HEK293 (cell line): Measurements from ENCODE around the gene PIP5K1B.

Experiments
- CTCF ChIA-PET: fragments of 350-600 bp; formaldehyde crosslinking; extraction: SDS; loops from one replicate; lab custom pipeline; 2021; ENCODE audit warnings: antibody characterized with exemption; lab: Yijun Ruan, JAX
- POLR2A ChIA-PET: fragments of 300-600 bp; formaldehyde crosslinking; extraction: SDS; loops from one replicate; lab custom pipeline; 2020; ENCODE audit warnings: antibody characterized with exemption, inconsistent platforms; lab: Yijun Ruan, JAX
- H3K27ac ChIP-seq: fragments of 200-500 bp; sonication (Bioruptor generic); 2 replicates; pipeline ENCODE4 v1.5.1; 2014; ENCODE audit warnings: low read depth, low read length, control low read depth, inconsistent platforms; ENCODE audit errors: extremely low read depth
- H3K36me3 ChIP-seq, 2 experiments: fragments of 200-500 bp in 1 of 2; sonication (Bioruptor generic) in 1 of 2; 1 replicate in 1 of 2; 2 replicates in 1 of 2; pipeline ENCODE4 v1.5.1; 2014 to 2017; ENCODE audit warnings: inconsistent platforms in 2 of 2, low read length in 2 of 2; ENCODE audit not compliant: control insufficient read depth in 2 of 2, insufficient read depth in 1 of 2
- H3K4me1 ChIP-seq: fragments of 200-500 bp; sonication (Bioruptor generic); 2 replicates; pipeline ENCODE4 v1.5.1; 2014; ENCODE audit warnings: mild to moderate bottlenecking, low read length, inconsistent platforms; ENCODE audit not compliant: control insufficient read depth, insufficient read depth
- H3K4me3 ChIP-seq: 2 replicates; pipeline ENCODE4 v1.5.1; 2011; ENCODE audit warnings: low read depth, mild to moderate bottlenecking, control low read depth, low read length, moderate library complexity
- H3K9me3 ChIP-seq: fragments of 200-500 bp; sonication (Bioruptor generic); 2 replicates; pipeline ENCODE4 v1.5.1; 2014; ENCODE audit warnings: low read depth, low read length, inconsistent platforms; ENCODE audit not compliant: control insufficient read depth, insufficient read depth
- GLIS2 ChIP-seq: fragments of 450-650 bp; formaldehyde crosslinking; IDR thresholded peaks from 2 replicates; pipeline ENCODE4 v1.5.1; 2016; ENCODE audit warnings: missing biosample characterization, missing genetic modification characterization
- HOXA7 ChIP-seq: sonication (generic); formaldehyde crosslinking; IDR thresholded peaks from 2 replicates; pipeline ENCODE4 v1.8.1; 2022; ENCODE audit warnings: missing genetic modification reagents, borderline replicate concordance
- KLF8 ChIP-seq: fragments of 450-650 bp; formaldehyde crosslinking; IDR thresholded peaks from 2 replicates; pipeline ENCODE4 v1.5.1; 2016; ENCODE audit warnings: missing biosample characterization, missing genetic modification characterization
- MEIS1 ChIP-seq: sonication (generic); formaldehyde crosslinking; IDR thresholded peaks from 2 replicates; pipeline ENCODE4 v1.8.1; 2022; ENCODE audit warnings: missing genetic modification reagents, mild to moderate bottlenecking, borderline replicate concordance
- REPIN1 ChIP-seq: fragments of 450-650 bp; formaldehyde crosslinking; IDR thresholded peaks from 2 replicates; pipeline ENCODE4 v1.5.1; 2017; ENCODE audit warnings: missing biosample characterization, missing genetic modification characterization, low read depth
- TRIM28 ChIP-seq: IDR thresholded peaks from 2 replicates; pipeline ENCODE4 v1.6.1; 2011; ENCODE audit warnings: low read length, control low read depth, borderline replicate concordance
- YY2 ChIP-seq: fragments of 450-650 bp; formaldehyde crosslinking; IDR thresholded peaks from 2 replicates; pipeline ENCODE4 v1.5.1; 2016; ENCODE audit warnings: missing biosample characterization, missing genetic modification characterization
- ZBTB17 ChIP-seq: fragments of 450-650 bp; formaldehyde crosslinking; IDR thresholded peaks from 2 replicates; pipeline ENCODE4 v1.5.1; 2016; ENCODE audit warnings: missing biosample characterization, missing genetic modification characterization
- ZBTB8A ChIP-seq: fragments of 450-650 bp; formaldehyde crosslinking; IDR thresholded peaks from 2 replicates; pipeline ENCODE4 v1.5.1; 2016; ENCODE audit warnings: missing biosample characterization, missing genetic modification characterization
- ZIC2 ChIP-seq: fragments of 450-650 bp; formaldehyde crosslinking; IDR thresholded peaks from 2 replicates; pipeline ENCODE4 v1.5.1; 2016; ENCODE audit warnings: missing biosample characterization, missing genetic modification characterization
- ZNF132 ChIP-seq: fragments of 450-650 bp; formaldehyde crosslinking; IDR thresholded peaks from 2 replicates; pipeline ENCODE4 v1.5.1; 2017; ENCODE audit warnings: missing biosample characterization, missing genetic modification characterization, borderline replicate concordance
- ZNF274 ChIP-seq, 2 experiments: fragments of 200-500 bp in 1 of 2; fragments of 450-650 bp in 1 of 2; sonication (Bioruptor generic) in 1 of 2; formaldehyde crosslinking in 1 of 2; IDR thresholded peaks; 2 replicates each; pipeline versions ENCODE4 v1.5.1 to v1.6.1; 2014 to 2016; ENCODE audit warnings: borderline replicate concordance in 1 of 2, inconsistent platforms in 1 of 2, low read length in 1 of 2, missing biosample characterization in 1 of 2, missing genetic modification characterization in 1 of 2
- ZNF292 ChIP-seq: fragments of 450-650 bp; formaldehyde crosslinking; IDR thresholded peaks from 2 replicates; pipeline ENCODE4 v1.5.1; 2016; ENCODE audit warnings: low read depth, missing biosample characterization, missing genetic modification characterization, borderline replicate concordance
- ZNF302 ChIP-seq: fragments of 450-650 bp; formaldehyde crosslinking; IDR thresholded peaks from 2 replicates; pipeline ENCODE4 v1.5.1; 2016; ENCODE audit warnings: missing biosample characterization, missing genetic modification characterization, low read depth
- ZNF335 ChIP-seq: fragments of 450-650 bp; formaldehyde crosslinking; conservative IDR thresholded peaks from 2 replicates; pipeline ENCODE4 v1.5.1; 2016; ENCODE audit warnings: missing biosample characterization, missing genetic modification characterization
- ZNF37A ChIP-seq: fragments of 450-650 bp; IDR thresholded peaks from 2 replicates; pipeline ENCODE4 v1.5.1; 2018; ENCODE audit warnings: missing biosample characterization, missing genetic modification characterization
- ZNF416 ChIP-seq: fragments of 450-650 bp; formaldehyde crosslinking; IDR thresholded peaks from 2 replicates; pipeline ENCODE4 v1.5.1; 2016; ENCODE audit warnings: missing biosample characterization, missing genetic modification characterization
- ZNF548 ChIP-seq: fragments of 450-650 bp; formaldehyde crosslinking; IDR thresholded peaks from 2 replicates; pipeline ENCODE4 v1.5.1; 2016; ENCODE audit warnings: missing biosample characterization, missing genetic modification characterization
- ZNF549 ChIP-seq: fragments of 450-650 bp; IDR thresholded peaks from 2 replicates; pipeline ENCODE4 v1.5.1; 2018; ENCODE audit warnings: missing biosample characterization, missing genetic modification characterization, mild to moderate bottlenecking, inconsistent platforms, moderate library complexity
- ZNF561 ChIP-seq: fragments of 450-650 bp; IDR thresholded peaks from 2 replicates; pipeline ENCODE4 v1.5.1; 2018; ENCODE audit warnings: missing biosample characterization, missing genetic modification characterization, borderline replicate concordance
- ZNF596 ChIP-seq: fragments of 450-650 bp; IDR thresholded peaks from 2 replicates; pipeline ENCODE4 v1.5.0; 2018; ENCODE audit warnings: missing biosample characterization, mild to moderate bottlenecking, missing genetic modification characterization, moderate library complexity
- ZNF658 ChIP-seq: fragments of 450-650 bp; formaldehyde crosslinking; IDR thresholded peaks from 2 replicates; pipeline ENCODE4; 2016; ENCODE audit warnings: missing biosample characterization, missing genetic modification characterization
- ZNF660 ChIP-seq: fragments of 450-650 bp; IDR thresholded peaks from 2 replicates; pipeline ENCODE4 v1.5.1; 2018; ENCODE audit warnings: missing biosample characterization, mild to moderate bottlenecking, missing genetic modification characterization
- ZNF670 ChIP-seq: fragments of 450-650 bp; formaldehyde crosslinking; IDR thresholded peaks from 2 replicates; pipeline ENCODE4 v1.5.1; 2016; ENCODE audit warnings: missing biosample characterization, missing genetic modification characterization, low read depth
- ZNF747 ChIP-seq: fragments of 450-650 bp; formaldehyde crosslinking; IDR thresholded peaks from 2 replicates; pipeline ENCODE4 v1.5.1; 2016; ENCODE audit warnings: missing biosample characterization, missing genetic modification characterization
- ZNF791 ChIP-seq: fragments of 450-650 bp; formaldehyde crosslinking; IDR thresholded peaks from 2 replicates; pipeline ENCODE4 v1.5.1; 2016; ENCODE audit warnings: missing biosample characterization, missing genetic modification characterization
- ZNF792 ChIP-seq: fragments of 450-650 bp; formaldehyde crosslinking; IDR thresholded peaks from 2 replicates; pipeline ENCODE4 v1.5.1; 2016; ENCODE audit warnings: missing biosample characterization, missing genetic modification characterization
- ZNF843 ChIP-seq: fragments of 450-650 bp; formaldehyde crosslinking; IDR thresholded peaks from 2 replicates; pipeline ENCODE4 v1.5.1; 2016; ENCODE audit warnings: missing biosample characterization, missing genetic modification characterization
- ZSCAN23 ChIP-seq: fragments of 450-650 bp; formaldehyde crosslinking; IDR thresholded peaks from 2 replicates; pipeline ENCODE4 v1.5.1; 2016; ENCODE audit warnings: missing biosample characterization, missing genetic modification characterization
- TF ChIP-seq, protein P1 (sequence below): fragments of 450-650 bp; IDR thresholded peaks from 2 replicates; pipeline ENCODE4 v1.5.1; 2018; ENCODE audit warnings: missing biosample characterization, missing genetic modification characterization
- TF ChIP-seq, protein P2 (sequence below): fragments of 450-650 bp; formaldehyde crosslinking; IDR thresholded peaks from 2 replicates; pipeline ENCODE4 v1.5.1; 2016; ENCODE audit warnings: missing biosample characterization, missing genetic modification characterization

The PIP5K1B gene

DNA sequence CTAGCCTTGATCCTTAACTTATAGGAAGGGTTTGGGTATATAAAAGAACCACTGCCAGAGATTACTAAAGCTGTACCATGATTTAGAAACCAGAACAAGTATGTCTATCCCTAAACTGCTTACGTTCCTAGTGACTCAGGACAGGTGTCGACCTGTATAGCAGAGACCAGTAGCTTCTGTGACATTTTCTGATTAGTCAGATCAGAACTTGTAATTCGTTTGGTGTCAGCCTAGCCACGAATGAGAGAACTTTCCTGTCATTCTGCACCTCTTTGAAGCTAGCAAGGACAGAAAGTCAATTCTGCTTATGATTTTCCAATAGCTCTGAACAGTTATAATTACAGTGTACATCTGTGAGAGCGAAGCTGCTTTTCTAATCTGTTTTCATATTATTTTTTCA lies 269.4 kb downstream of the PIP5K1B start:
- H3K4me1 ChIP-seq, result peaks cover 4% of the 10 kb centered on the region; the same call in 1 of the 2 replicates
- H3K36me3 ChIP-seq, result no peaks in the 10 kb centered on the region
- POLR2A ChIA-PET, result no interaction called here
- no peak overlapping the region for H3K27ac ChIP-seq
- no peak overlapping the region for H3K4me3 ChIP-seq
- TF ChIP-seq HOXA7 (CRISPR knock-in tag) (no peak), ZBTB8A (tag by site-specific recombination) (no peak), ZNF549 (tag by site-specific recombination) (no peak), ZNF660 (tag by site-specific recombination) (no peak), ZNF670 (tag by site-specific recombination) (no peak), ZNF132 (tag by site-specific recombination) (no peak), ZNF658 (tag by site-specific recombination) (no peak), ZNF792 (tag by site-specific recombination) (no peak), TRIM28 (no peak), ZNF274 (IDR thresholded peaks at IDR 0.05; ENCODE audit: low read length) (no peak), ZNF274 (tag by site-specific recombination; IDR thresholded peaks at IDR 0.05; ENCODE audit: borderline replicate concordance) (no peak), ZSCAN23 (no peak), ZNF548 (tag by site-specific recombination) (no peak), ZNF747 (tag by site-specific recombination) (no peak), KLF8 (tag by site-specific recombination) (no peak), ZNF335 (no peak)
- TF ChIP-seq, all 188 proteins: peak for 0
- CTCF ChIA-PET, result interaction anchor here (2.7 to 3.3 kb wide), 2 partner anchors 25 to 391 kb away, joined by 10 read pairs; no protein-coding TSS in a partner anchor
- no peaks in the 10 kb centered on the region for H3K9me3 ChIP-seq

GRCh38 chr9:68974901-68975300 lies 269.9 kb downstream of the PIP5K1B start:
- H3K27ac ChIP-seq, result no peak overlapping the region
- ChIA-PET CTCF (interaction anchor here (2.7 to 3.3 kb wide), 2 partner anchors 25 to 392 kb away, joined by 10 read pairs; no protein-coding TSS in a partner anchor), POLR2A (interaction anchor here (0.6 kb wide), 1 partner anchor 26 kb away, joined by 3 read pairs; no protein-coding TSS in a partner anchor)
- no peak for TF ChIP-seq YY2 (tag by site-specific recombination)
- no peak for TF ChIP-seq ZNF302 (tag by site-specific recombination)
- TF ChIP-seq ZNF292, result no peak
- TF ChIP-seq ZNF791 (tag by site-specific recombination), result no peak
- no peak for TF ChIP-seq ZNF596
- no peak for TF ChIP-seq ZNF843 (tag by site-specific recombination)
- TF ChIP-seq, protein P1, sequence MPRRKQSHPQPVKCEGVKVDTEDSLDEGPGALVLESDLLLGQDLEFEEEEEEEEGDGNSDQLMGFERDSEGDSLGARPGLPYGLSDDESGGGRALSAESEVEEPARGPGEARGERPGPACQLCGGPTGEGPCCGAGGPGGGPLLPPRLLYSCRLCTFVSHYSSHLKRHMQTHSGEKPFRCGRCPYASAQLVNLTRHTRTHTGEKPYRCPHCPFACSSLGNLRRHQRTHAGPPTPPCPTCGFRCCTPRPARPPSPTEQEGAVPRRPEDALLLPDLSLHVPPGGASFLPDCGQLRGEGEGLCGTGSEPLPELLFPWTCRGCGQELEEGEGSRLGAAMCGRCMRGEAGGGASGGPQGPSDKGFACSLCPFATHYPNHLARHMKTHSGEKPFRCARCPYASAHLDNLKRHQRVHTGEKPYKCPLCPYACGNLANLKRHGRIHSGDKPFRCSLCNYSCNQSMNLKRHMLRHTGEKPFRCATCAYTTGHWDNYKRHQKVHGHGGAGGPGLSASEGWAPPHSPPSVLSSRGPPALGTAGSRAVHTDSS (tag by site-specific recombination), result no peak
- TF ChIP-seq, protein P2, sequence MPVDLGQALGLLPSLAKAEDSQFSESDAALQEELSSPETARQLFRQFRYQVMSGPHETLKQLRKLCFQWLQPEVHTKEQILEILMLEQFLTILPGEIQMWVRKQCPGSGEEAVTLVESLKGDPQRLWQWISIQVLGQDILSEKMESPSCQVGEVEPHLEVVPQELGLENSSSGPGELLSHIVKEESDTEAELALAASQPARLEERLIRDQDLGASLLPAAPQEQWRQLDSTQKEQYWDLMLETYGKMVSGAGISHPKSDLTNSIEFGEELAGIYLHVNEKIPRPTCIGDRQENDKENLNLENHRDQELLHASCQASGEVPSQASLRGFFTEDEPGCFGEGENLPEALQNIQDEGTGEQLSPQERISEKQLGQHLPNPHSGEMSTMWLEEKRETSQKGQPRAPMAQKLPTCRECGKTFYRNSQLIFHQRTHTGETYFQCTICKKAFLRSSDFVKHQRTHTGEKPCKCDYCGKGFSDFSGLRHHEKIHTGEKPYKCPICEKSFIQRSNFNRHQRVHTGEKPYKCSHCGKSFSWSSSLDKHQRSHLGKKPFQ (tag by site-specific recombination), result no peak
- TF ChIP-seq REPIN1 (tag by site-specific recombination), result no peak
- no peak for TF ChIP-seq ZNF561 (tag by site-specific recombination)
- no peak for TF ChIP-seq KLF8 (tag by site-specific recombination)
- no peak for TF ChIP-seq ZNF37A
- no peak for TF ChIP-seq ZNF416
- TF ChIP-seq ZNF747 (tag by site-specific recombination), result no peak
- no peak for TF ChIP-seq ZIC2 (tag by site-specific recombination)
- TF ChIP-seq ZBTB17 (tag by site-specific recombination), result no peak
- no peak for TF ChIP-seq MEIS1
- no peak for TF ChIP-seq GLIS2 (tag by site-specific recombination)
- no peaks in the 10 kb centered on the region for H3K9me3 ChIP-seq
- H3K36me3 ChIP-seq, result no peaks in the 10 kb centered on the region
- no peak overlapping the region for H3K4me3 ChIP-seq
- 0 out of 2 replicates have a peak, but pooled peaks cover 4% of the 10 kb centered on the region for H3K4me1 ChIP-seq
